Activated naive CD4-positive, alpha-beta T cell (primary cell): ENCODE data around the gene MACROD1.

Experiments used
- DNase-seq, 4 experiments: peaks; one replicate each; lab custom pipeline; 2025; lab: John Stamatoyannopoulos, UW

MACROD1 gene

GRCh38 chr11:64113462-64113780 lies 52.5 kb downstream of the MACROD1 start:
- no peak for DNase-seq

GRCh38 chr11:64112771-64113461 lies 53.0 kb downstream of the MACROD1 start:
- DNase-seq = no peak

GRCh38 chr11:64110465-64111375 lies 55.2 kb downstream of the MACROD1 start:
- DNase-seq = no peak

- DNase-seq = no peak
These were observed 56.6 kb downstream of the MACROD1 start for GRCh38 chr11:64109332-64109731.

- DNase-seq = no peak
These were observed 58.6 kb downstream of the MACROD1 start for GRCh38 chr11:64107303-64107702.

GRCh38 chr11:64104632-64105031 lies 61.3 kb downstream of the MACROD1 start:
- DNase-seq = no peak

- no peak for DNase-seq
These were observed 62.5 kb downstream of the MACROD1 start for GRCh38 chr11:64103277-64103985.

GRCh38 chr11:64102005-64102738 lies 63.7 kb downstream of the MACROD1 start:
- DNase-seq = no peak

- DNase-seq = no peak
These were observed 64.5 kb downstream of the MACROD1 start for GRCh38 chr11:64101461-64101860.

- no peak for DNase-seq
These were observed 65.0 kb downstream of the MACROD1 start for GRCh38 chr11:64100782-64101353.

GRCh38 chr11:64100360-64100759 lies 65.6 kb downstream of the MACROD1 start:
- no peak for DNase-seq

GRCh38 chr11:64099436-64099835 lies 66.5 kb downstream of the MACROD1 start:
- no peak for DNase-seq

- DNase-seq = no peak
These were observed 67.5 kb downstream of the MACROD1 start for GRCh38 chr11:64098318-64098831.

- DNase-seq = no peak
These were observed 68.2 kb downstream of the MACROD1 start for GRCh38 chr11:64097468-64098317.

GRCh38 chr11:64096835-64097234 lies 69.1 kb downstream of the MACROD1 start:
- no peak for DNase-seq

- DNase-seq = no peak
These were observed 70.0 kb downstream of the MACROD1 start for GRCh38 chr11:64095949-64096348.

GRCh38 chr11:64095273-64095817 lies 70.6 kb downstream of the MACROD1 start:
- DNase-seq = no peak

GRCh38 chr11:64094463-64095260 lies 71.3 kb downstream of the MACROD1 start:
- DNase-seq = no peak
